Liver (tissue), 3 donors: Measurements from ENCODE around the gene GADL1.
A peak's percentile ranks its signal among the peaks of the same experiment; 100 is the strongest.

ENCODE experiments used
- FOXA1 ChIP-seq: IDR thresholded peaks from 2 replicates; pipeline ENCODE4 v1.6.1; 2016; ENCODE audit warnings: antibody characterized with exemption
- GABPA ChIP-seq, 2 donors: IDR thresholded peaks in 1 of 2; conservative IDR thresholded peaks in 1 of 2; 2 replicates each; pipeline ENCODE4 v1.6.1; 2016; ENCODE audit warnings: antibody characterized with exemption in 2 of 2, mild to moderate bottlenecking in 1 of 2, moderate library complexity in 1 of 2
- REST ChIP-seq: IDR thresholded peaks from 2 replicates; pipeline ENCODE4 v1.6.1; 2016; ENCODE audit warnings: antibody characterized with exemption, mild to moderate bottlenecking
- SP1 ChIP-seq: IDR thresholded peaks from 2 replicates; pipeline ENCODE4 v1.6.1; 2018; ENCODE audit warnings: antibody characterized with exemption, mild to moderate bottlenecking
- TF ChIP-seq, protein P1 (sequence below): fragments of 150-350 bp; IDR thresholded peaks from 2 replicates; pipeline ENCODE4 v1.5.1; 2017; ENCODE audit warnings: improper control_type of control experiment, low read depth, low read length; ENCODE audit not compliant: missing input control
- TF ChIP-seq, protein P2 (sequence below): IDR thresholded peaks from 2 replicates; pipeline ENCODE4 v1.6.1; 2016; ENCODE audit warnings: antibody characterized with exemption
- donor health status: healthy.
- donor health status: healthy.

DNA sequence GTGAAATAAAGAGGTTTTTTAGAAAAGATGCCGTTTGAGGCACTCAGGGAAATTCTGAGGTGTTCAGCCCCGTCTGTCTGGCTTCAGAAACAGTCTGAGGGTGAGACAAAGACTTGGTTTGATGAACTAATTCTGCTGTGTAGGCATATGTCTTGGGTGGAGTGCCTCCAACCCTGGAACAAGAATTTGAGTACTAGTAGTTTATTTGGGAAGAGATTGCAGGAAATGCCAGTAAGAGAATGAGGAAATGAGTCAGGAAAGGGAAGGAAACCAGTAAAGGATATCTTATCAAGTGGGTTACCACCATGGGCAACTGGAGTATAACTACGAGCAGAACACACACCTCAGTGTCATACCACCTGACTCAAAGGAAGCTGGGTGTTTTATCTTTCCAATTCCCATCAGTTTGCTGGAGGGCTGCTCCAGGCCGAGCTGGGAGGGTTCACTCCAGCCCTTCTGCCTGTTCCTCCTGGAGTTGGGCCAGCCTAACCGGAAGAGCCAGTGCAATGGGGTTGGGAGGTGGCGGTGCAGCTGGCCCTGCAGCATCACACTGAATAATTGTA lies 212.7 kb downstream of the GADL1 start:
- TF ChIP-seq GABPA (IDR thresholded peaks at IDR 0.05 in 1 of 2, conservative IDR thresholded peaks at IDR 0.05 in 1 of 2) (no peak), REST (no peak), FOXA1 (no peak), SP1 (peak; percentile 27)
- TF ChIP-seq, protein P1, sequence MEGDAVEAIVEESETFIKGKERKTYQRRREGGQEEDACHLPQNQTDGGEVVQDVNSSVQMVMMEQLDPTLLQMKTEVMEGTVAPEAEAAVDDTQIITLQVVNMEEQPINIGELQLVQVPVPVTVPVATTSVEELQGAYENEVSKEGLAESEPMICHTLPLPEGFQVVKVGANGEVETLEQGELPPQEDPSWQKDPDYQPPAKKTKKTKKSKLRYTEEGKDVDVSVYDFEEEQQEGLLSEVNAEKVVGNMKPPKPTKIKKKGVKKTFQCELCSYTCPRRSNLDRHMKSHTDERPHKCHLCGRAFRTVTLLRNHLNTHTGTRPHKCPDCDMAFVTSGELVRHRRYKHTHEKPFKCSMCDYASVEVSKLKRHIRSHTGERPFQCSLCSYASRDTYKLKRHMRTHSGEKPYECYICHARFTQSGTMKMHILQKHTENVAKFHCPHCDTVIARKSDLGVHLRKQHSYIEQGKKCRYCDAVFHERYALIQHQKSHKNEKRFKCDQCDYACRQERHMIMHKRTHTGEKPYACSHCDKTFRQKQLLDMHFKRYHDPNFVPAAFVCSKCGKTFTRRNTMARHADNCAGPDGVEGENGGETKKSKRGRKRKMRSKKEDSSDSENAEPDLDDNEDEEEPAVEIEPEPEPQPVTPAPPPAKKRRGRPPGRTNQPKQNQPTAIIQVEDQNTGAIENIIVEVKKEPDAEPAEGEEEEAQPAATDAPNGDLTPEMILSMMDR, result no peak
- TF ChIP-seq, protein P2, sequence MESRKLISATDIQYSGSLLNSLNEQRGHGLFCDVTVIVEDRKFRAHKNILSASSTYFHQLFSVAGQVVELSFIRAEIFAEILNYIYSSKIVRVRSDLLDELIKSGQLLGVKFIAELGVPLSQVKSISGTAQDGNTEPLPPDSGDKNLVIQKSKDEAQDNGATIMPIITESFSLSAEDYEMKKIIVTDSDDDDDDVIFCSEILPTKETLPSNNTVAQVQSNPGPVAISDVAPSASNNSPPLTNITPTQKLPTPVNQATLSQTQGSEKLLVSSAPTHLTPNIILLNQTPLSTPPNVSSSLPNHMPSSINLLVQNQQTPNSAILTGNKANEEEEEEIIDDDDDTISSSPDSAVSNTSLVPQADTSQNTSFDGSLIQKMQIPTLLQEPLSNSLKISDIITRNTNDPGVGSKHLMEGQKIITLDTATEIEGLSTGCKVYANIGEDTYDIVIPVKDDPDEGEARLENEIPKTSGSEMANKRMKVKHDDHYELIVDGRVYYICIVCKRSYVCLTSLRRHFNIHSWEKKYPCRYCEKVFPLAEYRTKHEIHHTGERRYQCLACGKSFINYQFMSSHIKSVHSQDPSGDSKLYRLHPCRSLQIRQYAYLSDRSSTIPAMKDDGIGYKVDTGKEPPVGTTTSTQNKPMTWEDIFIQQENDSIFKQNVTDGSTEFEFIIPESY, result no peak
